Suprapubic skin (tissue), 4 donors: Measurements from ENCODE around the gene GOSR2. TPM values are rescaled to one million over a fixed set of nuclear protein-coding genes. Genes with fewer than 3 reads are reported as not detected.

Experiments
- DNase-seq, 2 donors: peaks; one replicate each; pipeline ENCODE4 v3.0.0-alpha.2; 2019; ENCODE audit warnings: low spot score in 2 of 2
- H3K27ac ChIP-seq: fragments of 200-600 bp; sonication (generic); one replicate; pipeline ENCODE4 v1.5.1; 2019
- H3K27me3 ChIP-seq: fragments of 200-600 bp; sonication (generic); one replicate; pipeline ENCODE4 v1.5.1; 2019
- H3K36me3 ChIP-seq: fragments of 200-600 bp; sonication (generic); one replicate; pipeline ENCODE4 v1.5.1; 2019
- H3K4me1 ChIP-seq: fragments of 200-600 bp; sonication (generic); one replicate; pipeline ENCODE4 v1.5.1; 2019
- H3K4me3 ChIP-seq: fragments of 200-600 bp; sonication (generic); one replicate; pipeline ENCODE4 v1.5.1; 2019; ENCODE audit warnings: mild to moderate bottlenecking
- H3K9me3 ChIP-seq: fragments of 200-600 bp; sonication (generic); one replicate; pipeline ENCODE4 v1.5.1; 2019
- EP300 ChIP-seq: sonication (generic); formaldehyde crosslinking; IDR thresholded peaks from one replicate; pipeline ENCODE4 v1.6.1; 2017; ENCODE audit warnings: antibody characterized with exemption
- POLR2A ChIP-seq, 2 donors: fragments of 450-650 bp; IDR thresholded peaks; one replicate each; pipeline ENCODE4 v1.6.1; 2017; ENCODE audit warnings: antibody characterized with exemption in 2 of 2, mild to moderate bottlenecking in 2 of 2, moderate library complexity in 2 of 2
- POLR2AphosphoS5 ChIP-seq, 3 donors: sonication (generic); formaldehyde crosslinking; IDR thresholded peaks; one replicate each; pipeline ENCODE4 v1.6.1; 2017; ENCODE audit warnings: antibody characterized with exemption in 3 of 3
- WGBS: methylation state at CpG from one replicate; pipeline ENCODE4 v1.1.5; 2018; 5-methylcytosine and 5-hydroxymethylcytosine counted together
- total RNA-seq, 4 donors: library from RNA; depleted of rRNA; stranded (reverse); fragments of >200 nt; gene quantifications; one replicate each; pipeline ENCODE4 v1.1.0, GENCODE V29; 2016
- TF ChIP-seq, protein P1 (sequence below), 2 donors: fragments of 200-600 bp in 1 of 2; fragments of 450-650 bp in 1 of 2; sonication (generic) in 1 of 2; IDR thresholded peaks; one replicate each; pipeline ENCODE4 v1.5.1; 2016 to 2019; ENCODE audit warnings: antibody characterized with exemption in 2 of 2, mild to moderate bottlenecking in 1 of 2, moderate library complexity in 1 of 2

Gene GOSR2
- total RNA-seq, 4 donors from 2014 or later: 28.1 to 72.6 (median 41.1) TPM

DNA sequence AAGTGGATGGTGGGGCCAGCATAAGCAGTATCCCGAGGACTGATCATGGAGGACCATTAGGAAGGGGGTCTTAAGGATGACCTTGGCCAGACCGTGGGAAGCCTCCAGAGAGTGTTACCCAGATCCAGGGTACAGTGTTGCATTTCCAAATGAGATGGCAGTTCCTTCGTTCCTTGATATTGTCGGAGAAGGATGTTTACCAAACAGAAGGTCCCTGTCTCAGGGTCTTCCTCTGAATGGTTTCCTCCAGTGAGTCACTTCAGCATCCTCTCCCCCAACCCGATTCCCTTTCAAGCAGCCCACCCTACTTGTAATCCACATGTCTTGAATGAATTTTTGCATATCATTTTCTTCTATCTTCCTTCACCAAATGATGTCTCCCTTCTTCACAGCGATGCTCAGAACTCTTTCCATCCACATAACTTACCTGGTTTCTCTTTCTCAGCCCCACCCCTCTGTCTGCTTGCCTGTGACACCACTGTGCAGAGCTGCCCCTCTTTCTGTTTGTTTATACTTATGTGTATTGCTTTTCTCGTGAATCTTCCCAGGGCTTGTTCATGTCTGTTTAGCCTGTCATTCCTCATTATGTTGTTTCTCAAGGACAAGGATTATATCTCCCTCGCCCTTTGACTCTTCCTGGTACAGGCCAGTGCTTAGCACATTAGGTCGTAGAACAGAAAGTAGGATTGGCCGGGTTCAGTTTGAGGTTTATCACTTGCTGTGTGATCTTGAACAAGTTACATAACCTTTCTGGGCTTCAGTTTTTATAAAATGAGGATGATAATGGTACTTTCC, 5.7 kb downstream of the GOSR2 start:
- TF ChIP-seq, protein P1, sequence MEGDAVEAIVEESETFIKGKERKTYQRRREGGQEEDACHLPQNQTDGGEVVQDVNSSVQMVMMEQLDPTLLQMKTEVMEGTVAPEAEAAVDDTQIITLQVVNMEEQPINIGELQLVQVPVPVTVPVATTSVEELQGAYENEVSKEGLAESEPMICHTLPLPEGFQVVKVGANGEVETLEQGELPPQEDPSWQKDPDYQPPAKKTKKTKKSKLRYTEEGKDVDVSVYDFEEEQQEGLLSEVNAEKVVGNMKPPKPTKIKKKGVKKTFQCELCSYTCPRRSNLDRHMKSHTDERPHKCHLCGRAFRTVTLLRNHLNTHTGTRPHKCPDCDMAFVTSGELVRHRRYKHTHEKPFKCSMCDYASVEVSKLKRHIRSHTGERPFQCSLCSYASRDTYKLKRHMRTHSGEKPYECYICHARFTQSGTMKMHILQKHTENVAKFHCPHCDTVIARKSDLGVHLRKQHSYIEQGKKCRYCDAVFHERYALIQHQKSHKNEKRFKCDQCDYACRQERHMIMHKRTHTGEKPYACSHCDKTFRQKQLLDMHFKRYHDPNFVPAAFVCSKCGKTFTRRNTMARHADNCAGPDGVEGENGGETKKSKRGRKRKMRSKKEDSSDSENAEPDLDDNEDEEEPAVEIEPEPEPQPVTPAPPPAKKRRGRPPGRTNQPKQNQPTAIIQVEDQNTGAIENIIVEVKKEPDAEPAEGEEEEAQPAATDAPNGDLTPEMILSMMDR (IDR thresholded peaks at IDR 0.05): no peak
- TF ChIP-seq POLR2AphosphoS5 (IDR thresholded peaks at IDR 0.05): no peak
- no peak for TF ChIP-seq POLR2A (IDR thresholded peaks at IDR 0.05)
- no peak for TF ChIP-seq EP300
- Histone ChIP-seq H3K4me1 (peaks cover 37% of the 10 kb centered on the region), H3K27ac (no peak overlapping the region), H3K4me3 (no peak overlapping the region), H3K27me3 (no peaks in the 10 kb centered on the region), H3K9me3 (no peaks in the 10 kb centered on the region), H3K36me3 (peaks cover 38% of the 10 kb centered on the region)
- DNase-seq: no peak
- 76% methylated on average over 10 of the region's 10 CpGs for WGBS

DNA sequence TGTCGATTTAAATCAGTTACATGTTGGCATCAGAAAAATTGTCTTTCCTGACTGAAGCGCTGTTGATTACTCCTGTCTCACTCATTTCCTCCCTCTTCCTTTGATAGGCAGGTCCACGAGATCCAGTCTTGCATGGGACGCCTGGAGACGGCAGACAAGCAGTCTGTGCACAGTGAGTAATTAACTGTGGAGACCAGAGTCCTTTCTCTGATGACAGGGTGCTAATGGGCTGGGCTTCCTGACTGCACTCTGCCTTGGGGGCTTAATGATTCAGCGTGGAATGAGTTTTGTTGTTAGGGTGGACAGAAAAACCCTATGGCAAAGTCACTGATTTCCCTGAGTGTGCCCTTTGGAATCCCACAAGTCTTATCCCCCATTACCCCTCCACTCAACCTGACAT, 6.5 kb downstream of the GOSR2 start:
- Histone ChIP-seq H3K27me3 (no peaks in the 10 kb centered on the region), H3K36me3 (peaks cover 45% of the 10 kb centered on the region), H3K9me3 (no peaks in the 10 kb centered on the region), H3K27ac (no peak overlapping the region), H3K4me1 (peaks cover 30% of the 10 kb centered on the region), H3K4me3 (no peak overlapping the region)
- TF ChIP-seq POLR2AphosphoS5 (IDR thresholded peaks at IDR 0.05) (no peak), EP300 (no peak), POLR2A (IDR thresholded peaks at IDR 0.05) (no peak)
- TF ChIP-seq, protein P1 (IDR thresholded peaks at IDR 0.05): no peak
- WGBS: 47% methylated on average over 6 of the region's 6 CpGs
- no peak for DNase-seq

DNA sequence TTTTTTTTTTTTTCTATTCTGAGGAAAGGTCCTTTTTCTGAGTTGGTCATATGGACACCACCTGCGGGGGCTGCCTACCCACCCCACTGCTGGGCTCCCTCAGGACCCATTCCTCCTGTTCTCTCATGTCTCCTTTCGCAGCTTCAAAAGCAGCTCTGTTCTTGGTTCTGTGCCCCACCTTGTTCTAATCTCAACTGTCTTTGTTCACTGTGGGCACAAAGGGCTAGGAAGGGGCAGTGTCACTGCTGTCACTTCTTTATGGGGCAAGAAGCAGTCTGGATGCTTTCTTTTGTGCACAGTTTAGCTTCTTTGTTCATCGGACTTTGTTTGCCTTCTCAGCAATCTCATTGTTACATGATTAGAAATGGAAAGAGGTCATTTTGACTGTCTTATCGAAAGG, 7.1 kb downstream of the GOSR2 start:
- no peaks in the 10 kb centered on the region for H3K9me3 ChIP-seq
- TF ChIP-seq, protein P1 (IDR thresholded peaks at IDR 0.05): no peak
- H3K36me3 ChIP-seq: peaks cover 52% of the 10 kb centered on the region
- H3K27ac ChIP-seq: no peak overlapping the region
- H3K27me3 ChIP-seq: no peaks in the 10 kb centered on the region
- no peak for DNase-seq
- 84% methylated on average over 4 of the region's 4 CpGs for WGBS
- peaks cover 24% of the 10 kb centered on the region for H3K4me1 ChIP-seq
- no peak overlapping the region for H3K4me3 ChIP-seq

DNA sequence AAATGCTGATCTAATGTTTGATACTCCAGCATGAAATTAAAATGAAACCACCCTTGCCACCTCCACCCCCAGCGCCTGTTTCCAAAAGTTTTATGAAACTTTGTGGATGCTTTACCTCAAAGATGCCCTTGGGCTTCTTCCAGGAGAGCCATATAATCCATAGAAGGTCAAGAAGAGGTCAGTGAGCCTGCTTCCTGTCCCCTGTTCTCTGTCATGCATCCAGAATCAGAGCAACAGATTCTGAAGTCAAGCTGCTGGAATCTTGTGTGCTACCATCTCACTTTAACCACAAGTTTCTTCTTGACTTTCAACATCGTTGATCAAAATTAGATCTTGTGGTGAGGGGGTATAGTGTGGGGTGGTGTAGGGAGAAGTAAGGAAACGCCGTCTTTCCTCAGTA, 8.6 kb downstream of the GOSR2 start:
- H3K27ac ChIP-seq: no peak overlapping the region
- TF ChIP-seq EP300 (no peak), POLR2AphosphoS5 (IDR thresholded peaks at IDR 0.05) (no peak), POLR2A (IDR thresholded peaks at IDR 0.05) (no peak)
- TF ChIP-seq, protein P1 (IDR thresholded peaks at IDR 0.05): no peak
- WGBS: 86% methylated on average over 4 of the region's 4 CpGs
- no peaks in the 10 kb centered on the region for H3K27me3 ChIP-seq
- peaks cover 9% of the 10 kb centered on the region for H3K4me1 ChIP-seq
- H3K36me3 ChIP-seq: peaks cover 67% of the 10 kb centered on the region
- H3K4me3 ChIP-seq: no peak overlapping the region
- H3K9me3 ChIP-seq: no peaks in the 10 kb centered on the region
- no peak for DNase-seq

DNA sequence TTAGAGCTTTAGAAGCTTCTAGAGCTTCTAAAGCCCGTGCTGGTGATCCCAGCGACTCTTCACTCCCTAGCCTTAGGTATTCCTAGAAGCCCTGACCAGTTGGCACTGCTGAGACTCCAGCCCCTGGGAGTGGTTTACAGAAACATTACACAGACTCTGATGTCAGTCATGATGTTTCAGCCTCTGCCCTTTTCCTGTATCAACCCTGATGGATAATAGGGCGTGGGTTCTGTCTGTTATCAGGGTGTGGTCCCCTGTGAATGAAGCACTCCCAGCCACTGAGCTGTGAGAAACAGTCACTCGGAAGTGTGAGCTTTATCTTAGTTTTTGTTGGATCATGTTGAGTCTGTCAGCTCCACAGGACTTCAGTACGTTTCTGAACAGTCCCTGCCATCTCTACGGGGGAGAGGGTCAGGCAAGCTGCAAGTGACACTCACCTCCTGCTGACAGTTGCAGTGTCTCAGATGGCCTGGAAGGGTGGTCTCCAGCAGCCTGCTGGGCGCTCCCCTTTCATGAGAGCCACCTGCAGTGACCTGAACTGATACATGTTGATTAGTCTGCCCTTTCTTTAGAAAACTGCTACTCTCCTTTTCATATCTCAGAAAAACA, 12.8 kb downstream of the GOSR2 start:
- H3K27ac ChIP-seq: no peak overlapping the region
- TF ChIP-seq POLR2AphosphoS5 (IDR thresholded peaks at IDR 0.05): no peak
- TF ChIP-seq EP300: no peak
- TF ChIP-seq POLR2A (IDR thresholded peaks at IDR 0.05): no peak
- TF ChIP-seq, protein P1 (IDR thresholded peaks at IDR 0.05): no peak

More for the DNA sequence above, 12.8 kb downstream of the GOSR2 start:
- no peaks in the 10 kb centered on the region for H3K9me3 ChIP-seq
- DNase-seq: no peak
- no peaks in the 10 kb centered on the region for H3K27me3 ChIP-seq
- 76% methylated on average over 7 of the region's 7 CpGs for WGBS
- H3K4me3 ChIP-seq: no peak overlapping the region
- H3K36me3 ChIP-seq: peaks cover 99% of the 10 kb centered on the region
- no peaks in the 10 kb centered on the region for H3K4me1 ChIP-seq
